COLO668 (cell line): Measurements from ENCODE around the gene OPN4.
A peak's percentile ranks its signal among the peaks of the same experiment; 100 is the strongest.

Experiments used
- DNase-seq: peaks from one replicate; lab custom pipeline; 2025; ENCODE audit not compliant: unreplicated experiment; lab: John Stamatoyannopoulos, UW

The OPN4 gene

DNA sequence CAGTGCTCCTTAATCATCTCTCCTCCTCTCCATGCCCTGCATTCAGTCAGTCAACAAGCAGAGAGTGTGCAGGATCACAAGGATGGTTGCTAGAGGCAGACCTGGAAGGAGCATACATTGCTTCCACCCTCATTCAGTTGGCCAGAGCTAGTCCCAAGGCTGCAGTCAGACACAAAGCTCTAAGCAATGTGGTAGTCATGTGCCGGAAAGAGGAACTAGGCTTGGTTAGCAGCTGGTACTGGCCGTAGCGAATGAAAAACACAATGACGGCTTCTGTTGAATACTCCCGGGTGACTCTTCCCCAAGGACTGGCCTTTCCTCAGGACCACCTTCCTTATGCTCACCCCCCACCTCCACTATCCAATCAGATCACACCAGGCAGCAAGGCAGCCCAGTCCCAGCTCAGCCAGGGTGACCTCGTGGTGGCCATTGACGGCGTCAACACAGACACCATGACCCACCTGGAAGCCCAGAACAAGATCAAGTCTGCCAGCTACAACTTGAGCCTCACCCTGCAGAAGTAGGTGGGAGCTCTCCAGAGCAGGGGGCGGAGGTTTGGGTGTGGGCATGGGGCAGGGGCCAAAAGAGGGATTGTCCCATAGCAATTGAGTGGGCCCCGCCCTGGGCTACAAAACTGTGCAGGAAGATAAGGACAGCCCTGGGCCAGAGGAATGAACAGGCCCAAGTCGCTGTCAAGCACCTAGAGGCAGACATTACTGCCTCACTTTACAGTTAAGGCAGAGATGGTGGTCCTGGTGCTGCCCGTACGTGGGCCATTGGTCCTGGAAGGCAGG, 24.8 kb downstream of the OPN4 start:
- DNase-seq, result no peak

DNA sequence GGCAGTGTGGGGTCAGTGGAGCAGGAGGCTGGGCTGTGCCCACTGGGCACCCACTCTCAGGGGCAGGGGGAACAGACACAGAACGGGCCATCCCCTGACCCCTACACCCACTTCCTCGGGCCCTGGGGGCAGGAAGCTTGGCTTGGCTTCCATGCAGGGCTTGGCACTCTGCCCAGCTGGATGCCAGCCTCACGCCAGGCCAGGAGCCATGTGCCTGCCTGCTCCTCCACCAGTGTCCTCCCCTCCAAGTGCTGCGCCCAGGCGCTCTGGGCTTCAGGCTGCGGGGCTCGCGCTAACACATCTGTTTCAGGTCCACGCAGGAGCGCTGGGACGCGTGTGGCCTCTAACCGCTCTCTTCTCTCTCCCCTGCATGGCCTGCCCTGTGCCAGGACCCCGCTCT, 26.7 kb downstream of the OPN4 start:
- peak; percentile 26 for DNase-seq

DNA sequence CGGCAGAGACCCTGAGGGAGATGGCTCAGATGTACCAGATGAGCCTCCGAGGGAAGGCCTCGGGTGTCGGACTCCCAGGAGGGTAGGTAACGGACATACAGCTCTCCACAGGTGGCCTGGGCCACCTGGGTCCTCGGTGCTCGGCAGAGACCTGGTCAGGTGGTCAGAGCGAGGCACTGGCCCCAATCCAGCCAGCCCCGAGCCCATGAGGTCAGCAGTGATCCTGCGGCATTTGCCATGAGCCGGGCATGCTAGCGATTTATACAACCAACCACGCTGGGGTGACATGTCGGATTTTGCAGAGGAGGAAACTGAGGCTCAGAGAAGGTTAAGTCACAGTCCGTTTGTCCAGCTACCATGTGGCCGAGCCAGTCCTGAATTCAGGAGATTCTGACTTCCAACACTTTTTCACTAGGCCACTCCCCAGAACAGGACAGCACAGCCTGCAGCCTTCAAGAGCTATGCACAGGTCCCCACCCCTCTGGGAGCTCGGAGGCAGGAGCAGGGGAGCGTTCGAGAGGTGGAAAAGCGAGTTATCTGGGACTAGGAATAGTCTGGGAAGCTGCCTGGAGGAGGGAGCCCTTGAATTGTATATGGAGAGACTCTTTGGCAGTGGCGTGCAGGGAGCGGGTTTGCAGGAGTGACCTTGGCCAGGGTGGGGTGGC, 27.5 kb downstream of the OPN4 start:
- DNase-seq, result no peak

DNA sequence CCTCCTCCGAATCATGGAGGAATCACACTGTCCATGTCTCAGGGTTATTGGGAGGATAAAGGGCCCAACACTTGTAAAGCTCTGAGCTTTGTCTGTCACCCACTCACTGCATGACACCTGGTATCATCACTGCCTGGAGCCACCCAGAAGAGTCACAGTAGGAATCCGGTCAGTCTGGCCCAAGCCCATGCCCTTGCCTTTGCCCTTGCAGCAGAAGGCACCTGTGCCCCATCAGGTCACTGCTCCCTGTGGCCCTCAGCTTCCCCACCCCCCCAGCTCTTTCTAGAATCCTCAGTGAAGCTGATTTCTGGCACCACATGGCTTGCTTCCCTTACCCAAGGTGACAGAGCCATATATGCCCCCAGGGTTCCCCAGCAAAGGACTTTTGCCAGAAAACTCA, 28.3 kb downstream of the OPN4 start:
- no peak for DNase-seq

DNA sequence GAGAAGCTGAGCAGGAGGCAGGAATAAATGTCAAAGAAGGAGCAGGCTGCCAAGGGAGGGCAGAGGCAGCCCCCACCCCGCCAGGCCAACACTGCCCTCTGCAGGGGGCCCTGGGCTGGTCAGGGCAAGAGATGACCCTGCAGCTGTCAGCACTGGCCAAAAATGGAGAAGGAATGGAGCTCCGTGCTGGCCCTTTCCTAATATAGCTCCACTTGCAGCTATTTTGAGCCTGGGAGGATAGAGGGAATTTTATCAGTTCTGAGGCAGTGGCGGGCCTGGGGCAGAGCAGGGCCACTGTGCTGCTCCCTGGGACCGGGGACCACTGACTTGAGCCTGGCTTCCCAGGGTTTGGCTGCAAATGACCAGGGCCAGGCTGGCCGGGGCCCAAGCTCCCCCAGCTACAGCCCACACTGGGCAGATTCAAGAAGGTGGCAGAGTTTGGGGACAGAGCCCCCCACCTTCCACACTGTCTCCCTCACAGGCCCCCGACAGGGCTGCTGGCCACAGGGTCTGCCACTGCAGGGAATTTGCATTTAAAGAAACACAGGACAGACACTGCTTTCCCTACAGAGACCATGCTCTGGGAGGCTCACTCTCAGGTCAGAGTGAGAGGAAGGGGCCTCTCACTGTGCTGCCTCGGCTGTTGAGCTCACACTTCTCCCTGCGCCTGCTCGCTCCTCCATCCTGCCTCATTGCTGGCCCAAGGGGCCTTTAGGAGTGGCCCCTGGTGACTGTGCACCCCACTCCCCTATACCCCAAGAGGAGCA, 30.2 kb downstream of the OPN4 start:
- DNase-seq, result peak; percentile 41

DNA sequence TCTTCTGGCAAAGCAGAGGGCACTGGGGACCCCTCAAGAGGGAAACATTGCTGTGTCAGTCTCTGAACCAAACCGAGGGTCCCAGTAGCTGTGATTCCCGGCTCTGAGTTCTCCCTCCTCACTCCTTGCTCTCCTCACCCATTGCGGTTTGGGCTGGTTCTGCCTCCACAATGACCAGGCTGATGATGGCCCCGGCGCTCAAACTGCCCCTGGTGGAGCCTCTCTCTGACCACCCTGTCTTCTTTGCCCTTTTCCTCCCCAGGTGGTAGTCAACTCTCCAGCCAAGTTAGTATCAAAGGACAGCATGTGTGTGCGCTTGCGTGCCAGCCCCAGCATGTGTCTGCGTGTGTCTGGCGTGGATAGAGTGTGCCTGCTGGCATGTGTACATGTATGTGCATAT, 31.1 kb downstream of the OPN4 start:
- DNase-seq, result no peak

DNA sequence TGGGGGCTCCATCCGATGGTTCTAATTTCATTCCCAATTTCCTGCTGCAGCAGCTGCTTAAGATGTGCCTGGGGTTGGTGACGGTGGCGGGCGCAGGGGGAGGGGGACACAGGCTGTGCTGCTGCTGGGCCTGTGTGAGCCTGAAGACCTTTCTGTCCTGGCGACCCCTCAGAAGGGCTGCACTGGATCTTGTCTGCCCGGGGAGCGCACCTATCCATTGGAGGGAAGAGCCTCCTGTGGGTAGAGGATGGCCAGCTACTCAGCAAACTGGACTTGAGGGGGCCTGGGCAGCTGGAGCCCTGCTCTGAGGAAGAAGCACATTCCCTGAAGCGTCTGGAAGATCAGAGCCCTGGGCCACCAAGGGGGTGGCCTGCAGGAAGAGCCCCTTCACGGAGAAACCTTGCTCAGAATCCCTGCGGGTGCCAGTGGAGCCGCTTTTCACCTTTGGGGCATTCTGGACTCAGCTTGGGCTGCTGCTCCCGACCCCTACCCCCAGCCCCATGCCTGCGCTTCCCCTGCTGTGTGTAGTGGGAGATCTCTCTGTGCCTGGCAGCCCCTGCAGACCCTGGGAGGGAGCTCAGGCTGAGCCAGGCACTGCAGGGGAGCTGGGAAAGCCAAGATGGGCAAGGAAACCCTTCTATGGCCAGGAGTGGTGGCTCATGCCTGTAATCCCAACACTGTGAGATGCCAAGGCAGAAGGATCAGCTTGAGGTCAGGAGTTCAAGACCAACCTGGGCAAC, 31.7 kb downstream of the OPN4 start:
- no peak for DNase-seq

DNA sequence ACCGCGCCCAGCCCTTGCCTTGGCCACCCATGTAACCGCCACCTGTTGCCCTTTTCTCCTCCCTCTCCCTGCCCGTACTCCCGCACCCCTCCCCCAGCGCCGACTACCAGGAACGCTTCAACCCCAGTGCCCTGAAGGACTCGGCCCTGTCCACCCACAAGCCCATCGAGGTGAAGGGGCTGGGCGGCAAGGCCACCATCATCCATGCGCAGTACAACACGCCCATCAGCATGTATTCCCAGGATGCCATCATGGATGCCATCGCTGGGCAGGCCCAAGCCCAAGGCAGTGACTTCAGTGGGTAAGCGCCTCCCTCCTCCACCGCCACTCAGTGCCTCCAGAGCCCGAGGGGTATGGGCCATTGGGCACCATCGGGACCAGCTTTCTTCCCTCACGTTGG, 32.6 kb downstream of the OPN4 start:
- no peak for DNase-seq

DNA sequence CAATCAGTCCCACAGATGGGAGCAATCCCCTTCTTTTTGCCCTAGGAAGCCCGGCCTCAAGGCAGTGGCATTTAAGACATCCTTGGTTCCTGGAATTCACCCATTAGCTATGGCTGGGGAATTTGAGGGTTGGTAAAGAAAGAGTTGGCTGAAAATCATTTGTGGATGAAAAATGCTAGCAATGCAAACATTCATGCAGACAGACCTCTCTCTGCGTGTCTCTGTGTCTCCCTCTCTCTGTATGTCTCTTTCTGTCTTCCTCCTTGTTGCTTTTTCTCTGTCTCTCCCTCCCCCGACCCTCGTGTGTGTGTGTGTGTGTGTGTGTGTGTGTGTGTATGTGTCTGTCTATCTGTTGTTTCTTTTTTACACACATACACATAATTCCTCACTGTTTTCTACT, 33.4 kb downstream of the OPN4 start:
- DNase-seq, result no peak

DNA sequence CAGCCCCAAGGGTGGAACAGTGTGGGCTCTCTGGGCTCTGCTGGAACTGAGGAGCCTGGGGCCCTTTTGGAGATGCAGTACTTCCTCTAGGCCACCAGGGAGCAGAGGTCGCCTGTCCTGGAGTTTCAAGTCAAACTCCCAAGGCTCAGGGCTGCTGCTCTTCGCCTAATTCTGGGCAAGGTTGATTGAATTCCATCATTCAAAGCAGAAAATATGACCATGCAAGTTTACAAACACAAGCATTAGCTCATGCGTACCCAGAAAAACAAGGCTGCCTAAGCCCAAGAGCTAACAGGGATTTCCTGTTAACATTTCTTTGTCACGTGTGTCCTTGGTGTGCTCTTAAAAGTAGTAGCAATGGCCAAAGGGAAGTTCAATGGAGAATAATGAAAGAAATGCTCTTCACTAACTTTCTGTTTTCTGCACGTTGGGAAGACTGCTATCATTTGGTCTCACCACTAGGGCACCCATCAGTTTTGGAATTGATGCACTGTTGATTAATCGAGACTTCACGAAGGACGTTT, 34.1 kb downstream of the OPN4 start:
- DNase-seq, result peak; percentile 22

DNA sequence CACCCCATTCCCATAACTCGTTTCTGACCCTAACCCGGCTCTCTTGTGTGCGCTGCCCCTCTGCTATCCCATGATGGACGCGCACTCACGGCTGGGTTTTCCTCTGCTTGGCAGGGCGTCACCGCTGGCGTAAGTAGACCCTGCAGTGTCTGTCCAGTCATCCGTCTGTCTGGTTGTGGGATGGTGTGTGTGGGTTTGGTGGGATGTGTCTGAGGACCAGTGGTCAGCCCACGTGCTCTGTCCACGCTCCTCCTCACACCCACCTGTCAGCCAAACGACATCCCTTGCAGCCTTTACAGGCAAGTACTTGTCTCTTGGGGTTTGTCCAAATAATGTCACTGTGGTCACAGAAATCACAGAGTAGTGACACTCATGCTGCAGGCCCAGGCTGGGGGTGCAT, 34.8 kb downstream of the OPN4 start:
- no peak for DNase-seq

DNA sequence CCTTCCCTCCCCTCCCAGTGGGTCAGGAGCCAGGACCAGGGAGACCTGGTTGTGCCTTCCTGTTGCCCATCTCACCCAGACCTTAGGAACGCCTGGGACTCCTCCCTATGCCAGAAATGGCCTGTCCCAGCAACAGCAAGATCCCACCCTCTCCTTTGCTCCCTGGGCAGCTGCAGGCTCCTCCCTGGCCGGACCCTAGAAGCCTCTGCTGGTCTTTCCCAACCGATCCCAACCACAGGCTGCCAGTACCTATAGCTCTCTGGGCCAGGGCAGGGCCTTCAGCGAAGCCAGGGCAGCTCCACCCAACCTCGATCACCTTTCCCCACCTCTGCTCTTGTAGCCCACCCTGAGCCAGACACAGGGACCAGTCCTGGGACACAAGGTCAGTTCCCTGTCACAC, 35.9 kb downstream of the OPN4 start:
- no peak for DNase-seq

DNA sequence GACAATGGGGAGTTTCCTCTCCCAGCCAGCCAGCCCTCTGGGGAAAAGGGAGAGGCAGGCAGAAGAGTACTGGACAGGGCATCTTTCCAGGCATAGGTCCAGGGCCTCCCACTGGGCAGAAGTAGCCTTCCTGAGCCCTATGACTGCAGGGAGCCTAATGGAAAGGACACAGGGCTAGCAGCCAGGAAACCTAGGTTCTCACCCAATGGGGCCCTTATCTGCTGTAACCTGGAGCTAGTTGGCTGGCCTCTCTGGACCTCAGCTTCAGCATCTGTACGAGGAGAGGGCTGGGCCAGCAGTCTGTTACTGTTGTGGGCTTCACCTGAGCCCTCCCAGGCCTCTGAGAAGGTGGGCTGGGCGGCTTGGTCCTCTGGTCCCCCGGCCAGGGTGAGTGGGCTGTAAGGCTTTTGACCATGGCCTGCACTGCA, 36.3 kb downstream of the OPN4 start:
- no peak for DNase-seq

DNA sequence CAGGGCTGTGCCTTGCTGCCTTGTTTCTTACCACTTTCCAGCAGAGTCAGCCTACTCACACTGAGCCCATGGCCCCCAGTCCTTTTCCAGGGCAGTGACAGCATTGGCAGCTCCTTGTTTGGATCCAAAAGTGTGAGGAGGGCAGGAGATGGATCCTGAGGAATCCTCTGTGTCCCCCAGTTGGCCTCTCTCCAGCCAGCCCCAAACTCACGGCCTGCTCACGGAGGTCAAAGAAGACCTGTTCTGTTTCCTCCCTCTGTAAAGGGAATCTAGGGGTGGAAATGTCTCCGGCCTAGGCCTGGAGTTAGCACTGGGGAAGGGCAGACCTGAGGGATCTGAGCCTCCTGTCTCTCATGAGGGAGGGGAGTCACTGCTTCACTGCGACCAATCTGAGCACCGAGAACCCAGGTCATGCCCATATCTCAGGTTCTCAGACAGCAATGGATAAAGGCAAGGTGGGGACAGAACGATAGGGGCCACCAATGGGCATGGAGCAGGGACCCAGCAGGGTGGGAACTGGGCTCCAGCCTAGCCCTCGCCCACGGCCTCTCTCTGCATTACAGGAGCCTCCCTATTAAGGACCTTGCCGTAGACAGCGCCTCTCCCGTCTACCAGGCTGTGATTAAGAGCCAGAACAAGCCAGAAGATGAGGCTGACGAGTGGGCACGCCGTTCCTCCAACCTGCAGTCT, 37.1 kb downstream of the OPN4 start:
- DNase-seq, result no peak

DNA sequence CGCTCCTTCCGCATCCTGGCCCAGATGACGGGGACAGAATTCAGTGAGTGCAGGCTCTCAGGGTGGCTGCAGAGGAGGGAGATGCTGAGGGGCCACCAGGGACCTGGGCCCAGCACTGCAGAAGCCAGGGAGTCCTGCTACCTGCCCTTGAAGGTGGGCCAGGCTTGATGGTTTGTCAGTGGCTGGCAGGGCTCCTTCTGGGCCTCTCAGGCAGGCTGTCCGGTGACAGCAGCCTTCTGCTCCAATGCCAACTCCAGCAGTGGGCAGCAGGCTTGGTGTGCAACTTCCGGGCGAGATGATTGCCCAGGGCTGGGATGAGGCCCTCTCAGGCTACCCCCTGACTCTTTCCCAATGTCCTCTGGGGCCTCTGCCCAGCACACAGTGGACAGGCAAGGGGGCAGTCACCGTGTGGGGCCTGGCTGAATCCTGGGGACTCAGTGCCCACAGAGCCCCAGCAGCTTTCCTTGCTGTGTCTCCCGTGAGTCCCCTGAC, 37.7 kb downstream of the OPN4 start:
- no peak for DNase-seq

DNA sequence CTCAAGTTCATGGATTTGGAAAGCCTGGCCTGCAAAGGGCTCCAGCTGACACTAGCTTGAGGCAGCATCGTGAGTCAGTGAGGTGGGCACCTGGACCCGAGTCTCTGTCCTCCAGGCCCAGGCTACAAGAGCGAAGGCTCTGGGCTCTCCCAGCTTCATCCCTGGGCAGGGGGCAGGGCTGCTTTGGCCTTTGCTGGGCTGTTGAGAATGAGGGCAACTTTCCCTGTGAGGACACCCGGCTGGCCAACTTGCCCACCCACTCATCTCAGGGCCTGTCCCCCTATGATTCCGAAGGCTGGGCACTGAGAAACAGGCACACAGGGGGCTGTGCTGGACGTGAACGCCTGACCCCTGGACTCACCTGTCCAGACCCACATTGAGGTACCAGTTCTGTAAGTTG, 38.3 kb downstream of the OPN4 start:
- no peak for DNase-seq

DNA sequence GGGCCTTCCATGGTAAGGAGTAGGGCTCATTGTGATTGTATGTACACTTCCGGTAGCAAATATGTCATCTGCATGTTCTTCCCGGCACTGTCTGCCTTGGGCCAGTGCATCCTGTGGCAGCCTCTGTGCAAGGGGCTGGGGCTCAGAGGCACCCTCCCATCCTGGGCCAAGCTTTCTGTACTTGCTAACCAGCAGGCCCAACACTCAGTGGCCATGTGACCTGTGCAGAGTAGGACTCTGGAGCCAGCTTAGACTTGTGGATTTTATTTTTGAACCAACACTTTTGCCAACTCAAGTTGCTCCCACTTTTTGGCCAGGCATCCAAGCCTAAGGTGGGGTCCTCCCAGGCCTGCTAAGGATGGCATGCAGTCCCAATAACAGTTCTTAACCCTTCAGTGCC, 38.9 kb downstream of the OPN4 start:
- no peak for DNase-seq

DNA sequence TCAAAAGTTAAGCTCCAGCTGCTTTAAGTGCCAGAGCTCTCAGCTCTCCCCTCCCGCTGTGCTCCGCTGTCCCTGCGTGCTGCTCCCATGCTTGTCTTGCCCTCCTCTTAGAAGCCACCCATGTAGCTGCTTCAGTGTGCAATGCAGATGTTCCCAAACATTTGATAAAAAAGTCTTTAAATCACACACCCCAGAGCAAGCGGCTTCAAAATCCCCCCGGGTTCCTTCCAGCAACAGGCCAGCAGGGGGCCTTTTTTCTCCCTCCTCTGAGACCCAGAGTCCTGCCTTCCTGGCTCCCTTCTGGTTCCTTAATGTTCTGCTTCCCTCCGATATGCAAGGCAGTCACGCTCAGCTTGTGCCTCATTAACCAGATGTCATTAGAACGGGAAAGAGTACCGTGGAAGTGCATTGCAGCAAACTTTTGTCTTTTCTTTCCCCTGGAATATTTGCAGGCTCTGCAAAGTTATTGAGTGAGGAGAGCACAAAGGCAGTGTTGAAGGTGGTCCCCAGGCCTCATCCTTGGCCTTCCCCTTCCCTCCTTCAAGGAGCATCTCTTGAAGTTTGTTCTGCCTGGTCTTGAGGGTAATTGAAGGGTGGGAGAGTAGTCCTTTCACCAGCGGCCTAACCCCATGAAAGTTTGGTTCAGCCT, 39.5 kb downstream of the OPN4 start:
- no peak for DNase-seq

DNA sequence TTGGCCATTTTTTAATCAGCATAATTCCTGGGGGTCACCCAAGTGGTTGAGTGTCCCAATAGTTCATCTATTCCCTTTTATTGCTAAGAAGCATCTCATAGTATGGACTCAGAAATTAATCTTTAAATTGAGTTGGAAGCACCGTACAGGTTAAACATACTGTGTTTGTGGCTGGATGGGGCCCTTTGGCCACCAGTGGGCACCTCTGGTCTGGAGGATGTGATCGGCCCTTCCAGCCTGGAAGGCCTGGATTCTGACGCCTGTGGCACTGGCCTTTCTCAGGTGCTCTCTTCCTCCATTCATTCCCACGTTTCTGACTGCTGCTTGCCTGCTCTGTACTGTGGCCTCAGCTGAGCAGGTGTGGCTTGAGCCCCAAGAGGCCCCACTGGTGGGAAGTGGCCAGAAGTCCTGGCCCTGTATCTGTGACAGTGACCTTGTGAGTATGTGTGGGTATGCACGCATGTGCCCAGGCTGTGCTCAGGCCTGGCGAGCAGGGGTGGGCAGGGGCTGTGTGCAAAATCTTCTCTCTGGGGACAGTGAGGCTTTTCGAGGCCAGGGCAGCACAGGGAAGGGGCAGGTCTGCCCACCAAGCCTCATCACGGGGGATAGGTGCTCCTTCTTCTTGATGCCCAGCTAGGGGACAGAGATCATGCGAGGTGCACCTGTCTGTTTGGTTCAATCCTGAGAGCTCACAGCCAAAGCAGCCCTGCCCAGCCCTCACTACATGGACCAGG, 44.0 kb downstream of the OPN4 start:
- no peak for DNase-seq
